HepG2 (cell line): Measurements from ENCODE around the gene LEFTY2. TPM values are rescaled to one million over a fixed set of nuclear protein-coding genes. Genes with fewer than 3 reads are reported as not detected.
A peak's percentile ranks its signal among the peaks of the same experiment; 100 is the strongest.

Experiments
- ATAC-seq: fragments of 200-7000 bp; cut with Tn5 transposase; 3 replicates; pipeline ENCODE4 v1.9.1; 2020; ENCODE audit warnings: mild to moderate bottlenecking, moderate library complexity
- BruUV-seq: library from RNA; stranded (reverse); fragments of 400-500 nt; replicated peaks from 2 replicates; lab custom pipeline; 2021; lab: Mats Ljungman, UMichigan
- CTCF ChIA-PET: fragments of 300-600 bp; formaldehyde crosslinking; extraction: SDS; loops from one replicate; lab custom pipeline; 2021; ENCODE audit warnings: low total read pairs, inconsistent platforms, low intra/inter-chr PET ratio; lab: Yijun Ruan, JAX
- POLR2A ChIA-PET: fragments of 350-600 bp; sonication (Branson Sonifier 250); formaldehyde crosslinking; loops from one replicate; lab custom pipeline; 2020; ENCODE audit warnings: antibody characterized with exemption, inconsistent platforms; lab: Yijun Ruan, JAX
- DNase-seq: peaks from one replicate; pipeline ENCODE4 v3.0.0-alpha.2; 2015; ENCODE audit warnings: low spot score
- FAIRE-seq: peaks from 3 replicates; lab custom pipeline; 2011; peaks lifted over from hg19 to GRCh38; lab: Jason Lieb, UNC
- H2AFZ ChIP-seq: one replicate; pipeline ENCODE4 v1.6.1; 2011; ENCODE audit warnings: low read length, inconsistent platforms
- H3K27ac ChIP-seq: fragments of 300-600 bp; 3 replicates; pipeline ENCODE4 v1.8.0; 2011; ENCODE audit warnings: mixed run types, mild to moderate bottlenecking, mixed read lengths, low read length, inconsistent platforms; ENCODE audit not compliant: insufficient read depth; ENCODE audit errors: extremely low read length
- H3K27me3 ChIP-seq, 2 experiments: fragments of 200-600 bp in 1 of 2; 2 replicates in 1 of 2; 3 replicates in 1 of 2; pipeline versions ENCODE4 v1.6.0 to v1.8.0; 2011; ENCODE audit warnings: low read length in 2 of 2, mild to moderate bottlenecking in 2 of 2, moderate library complexity in 2 of 2, inconsistent platforms in 1 of 2; ENCODE audit not compliant: insufficient read depth in 2 of 2, control insufficient read depth in 1 of 2
- H3K36me3 ChIP-seq, 2 experiments: fragments of 200-600 bp in 1 of 2; replicated peaks in 1 of 2; 2 replicates in 1 of 2; 3 replicates in 1 of 2; pipeline versions ENCODE4 v1.5.1 to v1.8.0; 2011; ENCODE audit warnings: low read length in 2 of 2, inconsistent platforms in 1 of 2; ENCODE audit not compliant: insufficient read depth in 2 of 2, control insufficient read depth in 1 of 2
- H3K4me1 ChIP-seq: 2 replicates; pipeline ENCODE4 v1.5.1; 2012; ENCODE audit warnings: low read length, inconsistent platforms; ENCODE audit not compliant: insufficient read depth
- H3K4me2 ChIP-seq: 2 replicates; pipeline ENCODE4 v1.6.0; 2011; ENCODE audit warnings: low read depth, low read length, inconsistent platforms
- H3K4me3 ChIP-seq, 3 experiments: fragments of 200-600 bp in 1 of 3; sonication (generic), shearing (Covaris generic) in 1 of 3; replicated peaks in 1 of 3; 2 replicates each; pipeline ENCODE4 v1.5.1; 2011 to 2016; ENCODE audit warnings: low read length in 3 of 3, inconsistent platforms in 2 of 3, low read depth in 2 of 3, mild to moderate bottlenecking in 2 of 3, control low read depth in 1 of 3, mixed read lengths in 1 of 3; ENCODE audit not compliant: insufficient read depth in 1 of 3
- H3K79me2 ChIP-seq: one replicate; pipeline ENCODE4 v1.6.1; 2011; ENCODE audit warnings: low read length, inconsistent platforms; ENCODE audit not compliant: insufficient read depth
- H3K9ac ChIP-seq: 2 replicates; pipeline ENCODE4 v1.6.0; 2011; ENCODE audit warnings: mild to moderate bottlenecking, low read depth, low read length, inconsistent platforms; ENCODE audit not compliant: insufficient read depth
- H3K9me3 ChIP-seq: 2 replicates; pipeline ENCODE4 v1.5.1; 2012; ENCODE audit warnings: mild to moderate bottlenecking, low read length
- H4K20me1 ChIP-seq: 2 replicates; pipeline ENCODE4 v1.6.0; 2011; ENCODE audit warnings: inconsistent platforms, mild to moderate bottlenecking, low read length, moderate library complexity; ENCODE audit not compliant: insufficient read depth
- CEBPB ChIP-seq: IDR thresholded peaks from 2 replicates; pipeline ENCODE4 v1.6.1; 2011; ENCODE audit warnings: low read depth, low read length, improper control_type of control experiment, borderline replicate concordance
- CHD2 ChIP-seq: IDR thresholded peaks from 2 replicates; pipeline ENCODE4 v1.6.1; 2011; ENCODE audit warnings: low read depth, low read length, improper control_type of control experiment
- CHD4 ChIP-seq: fragments of 200-600 bp; sonication (generic); IDR thresholded peaks from 2 replicates; pipeline ENCODE4 v1.7.0; 2017; ENCODE audit warnings: mild to moderate bottlenecking, low read length, borderline replicate concordance
- HNRNPLL ChIP-seq: fragments of 200-400 bp; formaldehyde crosslinking; IDR thresholded peaks from 2 replicates; pipeline ENCODE4 v1.6.1; 2017; ENCODE audit warnings: mild to moderate bottlenecking, low read depth, low read length; ENCODE audit not compliant: poor library complexity, severe bottlenecking
- IKZF4 ChIP-seq: sonication (generic); formaldehyde crosslinking; IDR thresholded peaks from 2 replicates; pipeline ENCODE4 v1.5.1; 2020; ENCODE audit warnings: borderline replicate concordance, mild to moderate bottlenecking, low read depth, missing genetic modification reagents; ENCODE audit errors: not compliant biosample characterization
- KDM5B ChIP-seq: sonication (generic); formaldehyde crosslinking; IDR thresholded peaks from 2 replicates; pipeline ENCODE4 v1.4.0; 2020; ENCODE audit warnings: missing genetic modification reagents, mild to moderate bottlenecking, borderline replicate concordance
- MEIS1 ChIP-seq: sonication (generic); formaldehyde crosslinking; IDR thresholded peaks from 2 replicates; pipeline ENCODE4 v1.9.0; 2021; ENCODE audit warnings: mild to moderate bottlenecking, missing genetic modification reagents, moderate library complexity, borderline replicate concordance
- MTERF4 ChIP-seq: sonication (generic); formaldehyde crosslinking; IDR thresholded peaks from 2 replicates; pipeline ENCODE4 v1.8.0; 2023; ENCODE audit warnings: mild to moderate bottlenecking, missing genetic modification reagents
- SMARCC2 ChIP-seq: fragments of 450-650 bp; IDR thresholded peaks from 2 replicates; pipeline ENCODE4 v1.6.1; 2017; ENCODE audit warnings: antibody characterized with exemption, mild to moderate bottlenecking
- SMC3 ChIP-seq: IDR thresholded peaks from 2 replicates; pipeline ENCODE4 v1.6.1; 2011; ENCODE audit warnings: low read length, improper control_type of control experiment
- TRIM24 ChIP-seq: sonication (generic); formaldehyde crosslinking; IDR thresholded peaks from 2 replicates; pipeline ENCODE4 v1.8.0; 2022; ENCODE audit warnings: mild to moderate bottlenecking, missing genetic modification reagents
- ZFP82 ChIP-seq: sonication (generic); formaldehyde crosslinking; IDR thresholded peaks from 2 replicates; pipeline ENCODE4 v1.5.1; 2020; ENCODE audit warnings: mild to moderate bottlenecking, missing genetic modification reagents, borderline replicate concordance
- ZFX ChIP-seq: sonication (generic); formaldehyde crosslinking; IDR thresholded peaks from 2 replicates; pipeline ENCODE4 v1.4.0; 2020; ENCODE audit warnings: mild to moderate bottlenecking, low read depth, missing genetic modification reagents, moderate library complexity
- ZNF468 ChIP-seq: sonication (generic); formaldehyde crosslinking; IDR thresholded peaks from 2 replicates; pipeline ENCODE4 v1.8.0; 2022; ENCODE audit warnings: mild to moderate bottlenecking, moderate library complexity, missing genetic modification reagents
- ZNF672 ChIP-seq: sonication (generic); formaldehyde crosslinking; IDR thresholded peaks from 2 replicates; pipeline ENCODE4 v1.8.1; 2022; ENCODE audit warnings: missing genetic modification reagents
- ZNF703 ChIP-seq: sonication (generic); formaldehyde crosslinking; IDR thresholded peaks from 2 replicates; pipeline ENCODE4 v1.5.1; 2020; ENCODE audit warnings: missing genetic modification reagents, mild to moderate bottlenecking, moderate library complexity, borderline replicate concordance
- ZNF710 ChIP-seq: sonication (generic); formaldehyde crosslinking; IDR thresholded peaks from 2 replicates; pipeline ENCODE4 v1.5.0; 2020; ENCODE audit warnings: mild to moderate bottlenecking, missing genetic modification reagents, borderline replicate concordance
- ZNF792 ChIP-seq: IDR thresholded peaks from 2 replicates; pipeline ENCODE4 v1.6.1; 2016
- ZNF816 ChIP-seq: sonication (generic); formaldehyde crosslinking; IDR thresholded peaks from 2 replicates; pipeline ENCODE4 v1.8.0; 2022; ENCODE audit warnings: missing genetic modification reagents, mild to moderate bottlenecking, borderline replicate concordance
- WGBS: methylation state at CpG from one replicate; pipeline ENCODE4 v1.1.6; 2017; ENCODE audit warnings: low lambda C conversion rate; 5-methylcytosine and 5-hydroxymethylcytosine counted together
- in situ Hi-C: cut with HindIII; loops from 2 replicates; pipeline ENCODE4 v1.10.0; 2017; ENCODE audit warnings: low pct_unique_long_range_greater_than_20kb; ENCODE audit not compliant: extremely low pct_ligation_motif_present
- intact Hi-C: fragments of 100-400 bp; cut with micrococcal nuclease; formaldehyde crosslinking; loops from one replicate; pipeline ENCODE4 v1.10.0; 2022; ENCODE audit not compliant: unreplicated experiment
- polyA plus RNA-seq, 8 experiments: library from polyadenylated mRNA; depleted of rRNA in 3 of 8; stranded (reverse) in 7 of 8; unstranded in 1 of 8; fragments of >200 nt; fragmentation: Illumina TruSeq in 4 of 8; extraction: Trizol in 4 of 8; gene quantifications; 2 replicates each; pipeline versions ENCODE4 v1.2.1 to v1.2.3, GENCODE V29; 2011 to 2016; ENCODE audit warnings: low read depth in 4 of 8, missing spikeins in 1 of 8, mixed read lengths in 1 of 8; ENCODE audit not compliant: insufficient read depth in 1 of 8
- total RNA-seq, 5 experiments: library from RNA; depleted of rRNA; stranded (reverse); fragments of >200 nt; fragmentation: Illumina TruSeq; extraction: Trizol; gene quantifications; 2 replicates each; pipeline ENCODE4 v1.2.3, GENCODE V29; 2016; ENCODE audit warnings: low read depth in 1 of 5

LEFTY2 gene
- total and polyA plus RNA-seq, 2 of the 13 experiments (the other 11 are each of a cell fraction or from before 2014, with no cell fraction given) = 0.13 to 0.33 TPM

- TF ChIP-seq IKZF4 (CRISPR knock-in tag) (no peak), SMARCC2 (no peak), ZNF792 (no peak), CEBPB (no peak), MTERF4 (CRISPR knock-in tag) (no peak), ZNF468 (CRISPR knock-in tag) (no peak), ZNF816 (CRISPR knock-in tag) (no peak)
Observed at GRCh38 chr1:225914391-225914790, 26.6 kb downstream of the LEFTY2 start (continued).

- peak overlapping the region; percentile 56 for H3K4me2 ChIP-seq
- H3K9ac ChIP-seq = no peak overlapping the region
- no TSS peak for BruUV-seq
- ChIA-PET POLR2A (interaction anchor here (1.0 kb wide), 2 partner anchors 134 to 436 kb away, joined by 3 to 5 read pairs; partner anchors contain the start of gene SRP9), CTCF (interaction anchor here (1.0 to 3.9 kb wide), 4 partner anchors 33 to 436 kb away, joined by 3 to 53 read pairs (median 4); no protein-coding TSS in a partner anchor)
- no peaks in the 10 kb centered on the region for H4K20me1 ChIP-seq
- in situ Hi-C loops = loop anchor here (5.0 kb wide), 1 partner anchor 434 kb away; no protein-coding TSS in a partner anchor
- peaks cover 2 to 6% of the 10 kb centered on the region in 2 experiments; a peak in 4 of 5 replicates for H3K27me3 ChIP-seq
- ATAC-seq = peak; percentile 88
- intact Hi-C loops = loop anchor here (1.0 to 5.0 kb wide), 3 partner anchors 34 to 436 kb away; no protein-coding TSS in a partner anchor
- 73% methylated on average over 32 of the region's 53 CpGs for WGBS
- no peaks in the 10 kb centered on the region for H3K9me3 ChIP-seq
- DNase-seq = peak; percentile 17
- no peak overlapping the region for H2AFZ ChIP-seq
- FAIRE-seq = no peak
- H3K79me2 ChIP-seq = no peaks in the 10 kb centered on the region
- H3K4me3 ChIP-seq = peak overlapping the region in 1 of 3 experiments; percentile 39; a peak in 1 of 6 replicates
- H3K36me3 ChIP-seq = no peaks in the 10 kb centered on the region
- no peak overlapping the region for H3K27ac ChIP-seq
- peaks cover 26% of the 10 kb centered on the region for H3K4me1 ChIP-seq
- no peak for TF ChIP-seq TRIM24
- TF ChIP-seq SMC3 = peak; percentile 44; the same call in 1 of the 2 replicates
- no peak for TF ChIP-seq ZNF672 (CRISPR knock-in tag)
- TF ChIP-seq ZNF703 (CRISPR knock-in tag) = no peak
- no peak for TF ChIP-seq MEIS1 (CRISPR knock-in tag)
- TF ChIP-seq ZFP82 (CRISPR knock-in tag) = no peak
- peak; percentile 34 for TF ChIP-seq HNRNPLL
- TF ChIP-seq CEBPB = no peak
- no peak for TF ChIP-seq CHD4
- peak; percentile 60; the same call in 1 of the 2 replicates for TF ChIP-seq ZNF710 (CRISPR knock-in tag)
- peak; percentile 62 for TF ChIP-seq ZFX
- peak; percentile 69; the same call in 1 of the 2 replicates for TF ChIP-seq KDM5B (CRISPR knock-in tag)
- no peak for TF ChIP-seq CHD2
Observed at GRCh38 chr1:225911191-225912130, 29.6 kb downstream of the LEFTY2 start.
